Stimulated activated CD4-positive, alpha-beta T cell treated with anti-CD3 and anti-CD28 coated beads, Interleukin-15, amount 100 ng/mL, for 24 hours (primary cell): ENCODE data around the gene TENT5C.

Experiments
- DNase-seq: peaks from one replicate; pipeline ENCODE4 v3.0.0-alpha.2; 2020

The TENT5C gene

GRCh38 chr1:117616967-117617366 lies 11.1 kb downstream of the TENT5C start:
- DNase-seq: no peak

DNA sequence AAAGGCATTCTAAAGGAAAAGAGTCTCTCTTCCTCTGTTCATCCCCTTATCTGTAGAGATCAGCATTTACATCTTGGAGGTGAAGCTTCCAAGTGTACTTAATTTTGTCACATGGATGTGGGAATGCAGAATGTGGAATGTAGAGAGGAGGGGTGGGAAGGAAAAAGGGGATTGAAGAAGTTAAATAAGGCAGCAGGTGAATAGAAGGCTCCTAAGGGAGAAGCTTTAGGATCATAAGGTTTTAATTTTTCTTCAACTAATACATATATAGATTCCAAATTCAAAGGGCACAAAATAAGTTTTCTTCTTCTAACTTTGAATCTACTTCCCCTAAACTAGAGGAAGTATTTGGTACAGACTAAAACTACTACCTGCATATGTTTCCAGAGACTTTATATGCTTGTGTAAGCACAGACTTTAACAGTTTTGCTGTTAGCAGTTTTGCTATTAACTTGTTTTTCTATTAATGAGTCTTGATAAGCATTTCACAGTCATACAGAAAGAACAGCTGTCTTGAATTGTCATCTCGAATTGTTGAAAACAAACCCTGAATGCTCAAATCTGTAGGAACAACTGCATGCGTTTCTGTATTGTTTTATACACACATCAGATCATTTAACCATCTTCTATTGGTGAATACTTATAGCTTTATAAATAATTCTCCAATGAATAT lies 12.7 kb downstream of the TENT5C start:
- DNase-seq: no peak

DNA sequence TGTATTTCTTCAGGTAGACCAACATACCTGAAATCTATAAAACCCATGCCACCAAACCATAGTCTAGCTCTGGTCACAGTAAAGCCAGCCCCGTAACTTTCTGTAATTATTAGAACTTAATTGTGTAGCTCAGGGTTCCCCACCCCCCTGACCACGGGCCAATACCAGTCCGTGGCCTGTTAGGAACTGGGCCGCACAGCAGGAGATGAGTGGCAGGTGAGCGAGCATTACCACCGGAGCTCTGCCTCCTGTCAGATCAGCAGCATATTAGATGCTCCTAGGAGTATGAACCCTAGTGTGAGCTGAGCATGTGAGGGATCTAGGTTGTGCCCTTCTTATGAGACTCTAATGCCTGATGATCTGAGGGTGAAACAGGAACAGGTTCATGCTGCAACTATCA lies 14.6 kb downstream of the TENT5C start:
- DNase-seq: no peak

- DNase-seq: no peak
Observed at GRCh38 chr1:117621316-117621715, 15.5 kb downstream of the TENT5C start.

DNA sequence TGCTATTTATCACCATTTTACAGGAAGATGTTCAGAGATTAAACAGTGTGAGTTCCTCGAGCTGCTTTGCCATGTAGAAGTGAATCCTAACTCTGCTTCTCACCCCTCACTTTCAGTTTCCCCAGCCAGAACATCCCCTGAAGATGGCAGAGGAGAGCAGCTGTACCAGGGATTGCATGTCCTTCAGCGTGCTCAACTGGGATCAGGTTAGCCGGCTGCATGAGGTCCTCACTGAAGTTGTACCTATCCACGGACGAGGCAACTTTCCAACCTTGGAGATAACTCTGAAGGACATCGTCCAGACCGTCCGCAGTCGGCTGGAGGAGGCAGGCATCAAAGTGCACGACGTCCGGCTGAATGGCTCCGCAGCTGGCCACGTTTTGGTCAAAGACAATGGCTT lies 16.9 kb downstream of the TENT5C start:
- no peak for DNase-seq

DNA sequence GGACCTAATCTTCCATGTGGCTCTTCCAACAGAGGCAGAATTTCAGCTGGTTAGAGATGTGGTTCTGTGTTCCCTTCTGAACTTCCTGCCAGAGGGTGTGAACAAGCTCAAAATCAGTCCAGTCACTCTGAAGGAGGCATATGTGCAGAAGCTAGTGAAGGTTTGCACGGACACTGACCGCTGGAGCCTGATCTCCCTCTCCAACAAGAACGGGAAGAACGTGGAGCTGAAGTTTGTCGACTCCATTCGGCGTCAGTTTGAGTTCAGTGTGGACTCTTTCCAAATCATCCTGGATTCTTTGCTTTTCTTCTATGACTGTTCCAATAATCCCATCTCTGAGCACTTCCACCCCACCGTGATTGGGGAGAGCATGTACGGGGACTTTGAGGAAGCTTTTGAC lies 17.3 kb downstream of the TENT5C start:
- no peak for DNase-seq

GRCh38 chr1:117623698-117624097 lies 17.9 kb downstream of the TENT5C start:
- no peak for DNase-seq

- DNase-seq: no peak
Observed at GRCh38 chr1:117627546-117628130, 21.8 kb downstream of the TENT5C start.

- no peak for DNase-seq
Observed at GRCh38 chr1:117628343-117628742, 22.5 kb downstream of the TENT5C start.

- DNase-seq: no peak
Observed at GRCh38 chr1:117629625-117630422, 24.0 kb downstream of the TENT5C start.

GRCh38 chr1:117630423-117630998 lies 24.7 kb downstream of the TENT5C start:
- DNase-seq: no peak

DNA sequence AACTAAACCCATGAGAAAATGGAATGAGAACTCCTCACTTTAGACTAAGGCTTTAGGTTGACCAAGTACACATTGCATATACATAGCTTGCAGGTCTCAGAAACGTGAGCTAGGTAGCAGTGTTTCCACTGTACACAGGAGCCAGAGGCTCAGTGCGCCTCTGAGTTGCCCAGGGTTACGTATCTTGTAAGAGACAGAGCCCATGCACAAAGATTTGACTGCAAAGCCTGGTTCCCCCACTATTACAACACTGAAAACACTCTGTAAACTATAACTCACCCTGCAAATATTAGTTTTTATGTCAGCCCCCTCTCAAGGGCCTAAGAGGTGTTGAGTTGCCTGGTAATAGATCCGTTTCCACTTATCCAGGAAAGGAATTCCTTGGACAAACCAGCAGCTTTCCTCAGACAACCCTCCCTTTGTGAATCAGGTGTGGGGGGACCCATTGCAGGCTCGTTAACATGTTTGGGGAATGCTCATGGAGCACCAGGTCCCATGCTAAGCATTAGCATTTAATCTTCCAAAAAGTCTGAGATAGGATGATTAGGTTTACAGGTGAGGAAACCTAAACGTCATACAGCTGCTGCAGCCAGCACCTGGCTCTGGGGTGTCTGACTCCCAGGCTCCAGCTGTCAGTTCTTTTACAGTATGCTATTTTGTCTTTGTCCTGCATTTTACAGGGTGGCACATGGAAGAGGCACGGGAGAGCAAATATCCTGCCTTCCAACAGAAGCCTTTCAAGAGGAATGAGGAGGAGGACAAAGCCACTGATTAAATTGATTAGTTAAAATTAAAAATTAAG lies 25.7 kb downstream of the TENT5C start:
- DNase-seq: no peak

DNA sequence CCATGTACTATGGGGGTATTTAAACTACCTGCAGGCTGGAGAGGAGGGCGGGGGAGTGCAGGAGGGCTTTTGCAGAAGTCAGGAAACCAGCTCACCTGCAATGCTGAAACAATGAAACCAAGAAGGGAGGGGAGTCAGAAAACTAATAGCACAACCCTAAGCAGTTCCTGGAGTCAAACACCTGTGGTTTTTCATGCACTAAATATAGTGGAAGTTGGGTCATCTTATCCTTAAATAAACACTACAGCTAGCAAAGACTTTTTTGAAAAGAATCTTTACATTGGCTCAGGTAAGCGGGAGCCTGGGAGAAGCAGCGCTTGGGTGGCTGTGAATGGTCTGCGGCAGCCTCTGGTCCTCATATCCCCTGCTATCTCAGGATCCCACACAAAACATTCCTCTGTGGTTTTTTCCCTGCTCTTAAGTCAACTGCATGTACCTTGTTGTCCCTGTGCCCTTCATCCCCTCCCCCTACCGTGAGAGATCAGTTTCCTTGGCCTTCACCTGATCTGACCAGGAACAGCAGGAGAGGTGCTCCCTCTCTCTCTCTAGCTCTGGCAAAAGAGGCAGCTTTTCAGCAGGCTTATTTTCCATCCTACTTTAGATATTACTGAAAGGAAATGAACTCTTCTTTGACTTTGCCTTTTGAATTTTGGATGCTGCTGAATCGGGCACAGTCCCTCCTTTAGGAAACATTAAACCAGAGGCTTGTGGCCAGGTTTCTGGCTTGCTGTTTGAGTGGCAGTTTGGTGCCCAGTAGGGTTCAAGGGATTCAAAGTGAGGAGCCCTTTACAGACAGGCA lies 26.6 kb downstream of the TENT5C start:
- DNase-seq: no peak

GRCh38 chr1:117633068-117633345 lies 27.2 kb downstream of the TENT5C start:
- DNase-seq: no peak

GRCh38 chr1:117633423-117633822 lies 27.6 kb downstream of the TENT5C start:
- DNase-seq: no peak

- no peak for DNase-seq
Observed at GRCh38 chr1:117633936-117634335, 28.1 kb downstream of the TENT5C start.

DNA sequence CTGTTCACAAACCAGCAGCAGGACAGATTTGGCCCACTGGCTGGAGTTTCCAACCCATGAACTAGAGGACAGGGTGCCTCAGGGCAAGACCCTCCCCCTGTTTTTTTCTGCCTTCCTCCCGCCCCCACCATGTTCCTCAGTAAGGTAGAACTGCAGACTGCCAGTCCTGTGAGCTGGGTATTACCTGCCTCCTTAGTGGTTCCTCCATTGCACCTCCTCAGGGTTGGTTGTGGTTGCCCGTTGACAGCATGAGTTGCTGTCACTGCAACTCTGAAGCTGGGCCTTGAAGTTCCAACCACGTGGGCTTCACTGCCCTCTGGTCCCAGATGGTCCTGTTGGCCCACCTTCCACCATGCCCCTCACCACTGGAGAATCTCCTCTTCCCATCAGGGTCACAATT lies 28.8 kb downstream of the TENT5C start:
- no peak for DNase-seq

DNA sequence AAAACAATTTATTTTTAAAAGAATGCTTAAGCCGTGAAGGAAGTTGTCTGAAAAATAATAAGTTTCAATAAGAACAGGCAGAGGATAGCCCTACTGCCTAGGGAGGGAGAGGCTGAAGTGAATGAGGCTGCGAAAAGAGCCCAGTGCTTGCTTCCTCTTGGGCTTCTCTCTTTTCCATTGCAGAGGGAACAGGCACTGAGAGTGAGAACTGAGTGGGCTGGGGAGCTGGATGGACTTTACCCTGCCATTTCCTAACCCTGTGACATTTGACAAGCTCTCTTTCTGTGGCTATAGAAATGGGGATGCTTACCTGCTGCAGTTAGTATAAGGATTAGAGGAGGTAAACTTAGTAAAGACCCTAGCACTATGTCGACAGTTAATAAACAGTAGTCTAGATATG lies 30.0 kb downstream of the TENT5C start:
- no peak for DNase-seq

GRCh38 chr1:117636637-117637425 lies 31.0 kb downstream of the TENT5C start:
- no peak for DNase-seq

DNA sequence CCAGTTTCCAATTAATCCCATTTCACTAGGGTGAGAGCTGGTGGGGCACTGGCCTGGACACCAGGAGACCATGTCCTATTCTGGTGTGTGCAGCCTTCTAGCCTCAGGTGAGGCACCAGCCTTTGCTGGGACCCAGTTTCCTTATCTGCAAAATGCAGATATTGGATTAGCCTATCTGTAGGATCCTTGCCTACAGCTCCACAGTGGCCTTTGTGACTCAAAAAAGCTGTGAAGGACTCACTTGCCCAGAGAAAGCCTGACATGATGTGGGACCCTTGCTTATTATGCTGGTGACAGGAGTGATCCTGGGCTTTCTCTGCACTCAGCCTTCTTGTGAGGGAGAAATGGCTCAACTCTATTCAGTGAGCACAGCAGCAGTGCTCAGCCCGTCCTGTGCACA lies 32.3 kb downstream of the TENT5C start:
- no peak for DNase-seq

GRCh38 chr1:117638759-117639158 lies 32.9 kb downstream of the TENT5C start:
- DNase-seq: no peak

- no peak for DNase-seq
Observed at GRCh38 chr1:117639741-117640140, 33.9 kb downstream of the TENT5C start.
